Mesothelial cell of epicardium (in vitro differentiated cells): ENCODE measurements around the gene PLA2G12B. TPM values are rescaled to one million over a fixed set of nuclear protein-coding genes. Genes with fewer than 3 reads are reported as not detected.
"Not testable (repeated sequence)": the region's sequence is repeated elsewhere in the genome, so short reads cannot be mapped to it uniquely, and the experiment has no call there.

Source experiments
- DNase-seq, 2 experiments: peaks; one replicate each; pipeline ENCODE4 v3.0.0; 2021; ENCODE audit warnings: low spot score in 2 of 2; ENCODE audit not compliant: unreplicated experiment in 2 of 2
- H3K27ac Mint-ChIP-seq: 2 replicates; pipeline ENCODE4 v1.8.0; 2021; ENCODE audit warnings: mixed read lengths
- H3K27me3 Mint-ChIP-seq: 2 replicates; pipeline ENCODE4 v1.8.0; 2021; ENCODE audit warnings: low read depth, mixed read lengths
- H3K36me3 Mint-ChIP-seq: 2 replicates; pipeline ENCODE4 v1.8.0; 2021; ENCODE audit warnings: mixed read lengths
- H3K4me1 Mint-ChIP-seq: 2 replicates; pipeline ENCODE4 v1.8.0; 2021; ENCODE audit warnings: mixed read lengths
- H3K4me3 Mint-ChIP-seq: 2 replicates; pipeline ENCODE4 v1.8.0; 2021; ENCODE audit warnings: mild to moderate bottlenecking, moderate library complexity, mixed read lengths
- H3K9me3 Mint-ChIP-seq: 2 replicates; pipeline ENCODE4 v1.8.0; 2021; ENCODE audit warnings: mixed read lengths
- CTCF ChIP-seq: fragments of 200-600 bp; sonication (generic); IDR thresholded peaks from one replicate; pipeline ENCODE4 v1.5.0; 2021; ENCODE audit warnings: antibody characterized with exemption; ENCODE audit not compliant: unreplicated experiment
- total RNA-seq: library from RNA; stranded (reverse); gene quantifications from 3 replicates; pipeline ENCODE4 v1.2.1, GENCODE V29; 2021

PLA2G12B gene
- total RNA-seq, 1 donor from 2014 or later: not detected

GRCh38 chr10:72911758-72912157 lies 42.8 kb downstream of the PLA2G12B start:
- Mint-ChIP-seq H3K4me3 (no peak overlapping the region), H3K9me3 (peaks cover 3% of the 10 kb centered on the region), H3K4me1 (no peaks in the 10 kb centered on the region), H3K36me3 (peaks cover 4% of the 10 kb centered on the region), H3K27ac (no peak overlapping the region), H3K27me3 (no peaks in the 10 kb centered on the region)
- no peak for TF ChIP-seq CTCF
- no peak for DNase-seq

GRCh38 chr10:72910705-72911104 lies 43.9 kb downstream of the PLA2G12B start:
- H3K27me3 Mint-ChIP-seq: no peaks in the 10 kb centered on the region
- H3K36me3 Mint-ChIP-seq: peaks cover 4% of the 10 kb centered on the region
- no peaks in the 10 kb centered on the region for H3K4me1 Mint-ChIP-seq
- H3K9me3 Mint-ChIP-seq: peaks cover 3% of the 10 kb centered on the region
- no peak for TF ChIP-seq CTCF
- no peak overlapping the region for H3K4me3 Mint-ChIP-seq
- no peak for DNase-seq
- no peak overlapping the region for H3K27ac Mint-ChIP-seq

- Mint-ChIP-seq H3K27ac (no peak overlapping the region), H3K36me3 (peaks cover 2% of the 10 kb centered on the region), H3K9me3 (no peaks in the 10 kb centered on the region), H3K4me1 (no peaks in the 10 kb centered on the region), H3K4me3 (no peak overlapping the region), H3K27me3 (no peaks in the 10 kb centered on the region)
- DNase-seq: no peak
- no peak for TF ChIP-seq CTCF
Observed at GRCh38 chr10:72906446-72906845, 48.2 kb downstream of the PLA2G12B start.

- Mint-ChIP-seq H3K27ac (no peak overlapping the region), H3K4me3 (no peak overlapping the region), H3K4me1 (no peaks in the 10 kb centered on the region), H3K36me3 (no peaks in the 10 kb centered on the region), H3K9me3 (no peaks in the 10 kb centered on the region), H3K27me3 (no peaks in the 10 kb centered on the region)
- DNase-seq: no peak
- no peak for TF ChIP-seq CTCF
Observed at GRCh38 chr10:72904806-72905205, 49.8 kb downstream of the PLA2G12B start.

- not testable (repeated sequence) for H3K4me1 Mint-ChIP-seq, H3K27ac Mint-ChIP-seq
Observed at GRCh38 chr10:72903941-72904446, 50.6 kb downstream of the PLA2G12B start.

GRCh38 chr10:72899545-72899944 lies 55.1 kb downstream of the PLA2G12B start:
- TF ChIP-seq CTCF: no peak
- Mint-ChIP-seq H3K9me3 (no peaks in the 10 kb centered on the region), H3K36me3 (no peaks in the 10 kb centered on the region), H3K4me3 (no peak overlapping the region), H3K27me3 (no peaks in the 10 kb centered on the region), H3K4me1 (no peaks in the 10 kb centered on the region), H3K27ac (no peak overlapping the region)
- no peak for DNase-seq

More at GRCh38 chr10:72903941-72904446, 50.6 kb downstream of the PLA2G12B start:
- DNase-seq, H3K36me3 Mint-ChIP-seq, H3K27me3 Mint-ChIP-seq, H3K4me3 Mint-ChIP-seq, H3K9me3 Mint-ChIP-seq: not testable (repeated sequence)
